IMR-90 (cell line): ENCODE measurements around the gene COL8A1. TPM values are rescaled to one million over a fixed set of nuclear protein-coding genes. Genes with fewer than 3 reads are reported as not detected.

Experiments used
- ATAC-seq: fragments of 200-7000 bp; cut with Tn5 transposase; 2 replicates; pipeline ENCODE4 v1.9.1; 2020; ENCODE audit warnings: low read depth, mild to moderate bottlenecking, moderate library complexity
- BruUV-seq: library from RNA; stranded (reverse); fragments of 400-500 nt; replicated peaks from 2 replicates; lab custom pipeline; 2021; lab: Mats Ljungman, UMichigan
- CTCF ChIA-PET: fragments of 300-600 bp; formaldehyde crosslinking; extraction: SDS; loops from one replicate; lab custom pipeline; 2021; ENCODE audit warnings: antibody characterized with exemption; lab: Yijun Ruan, JAX
- POLR2A ChIA-PET: fragments of 300-600 bp; sonication (Branson Sonifier 250); formaldehyde crosslinking; loops from one replicate; lab custom pipeline; 2022; ENCODE audit warnings: antibody characterized with exemption; ENCODE audit not compliant: unreplicated experiment; lab: Charles Lee
- DNase-seq: peaks from one replicate; pipeline ENCODE4 v3.0.0; 2013
- H2AFZ ChIP-seq: replicated peaks from 2 replicates; pipeline ENCODE3; 2013; ENCODE audit warnings: low read length, mild to moderate bottlenecking; ENCODE audit not compliant: poor library complexity
- H2AK5ac ChIP-seq: 2 replicates; pipeline ENCODE4 v1.6.1; 2013; ENCODE audit warnings: low read depth, low read length, inconsistent platforms
- H2AK9ac ChIP-seq: replicated peaks from 2 replicates; pipeline ENCODE3; 2013; ENCODE audit warnings: mild to moderate bottlenecking, low read depth, low read length, moderate library complexity; ENCODE audit not compliant: poor library complexity
- H2BK120ac ChIP-seq: 2 replicates; pipeline ENCODE4 v1.6.1; 2013; ENCODE audit warnings: low read depth, low read length, inconsistent platforms
- H2BK15ac ChIP-seq: 3 replicates; pipeline ENCODE4 v1.6.1; 2013; ENCODE audit warnings: low read depth, low read length, inconsistent platforms
- H2BK20ac ChIP-seq: 2 replicates; pipeline ENCODE4 v1.6.1; 2013; ENCODE audit warnings: low read depth, mild to moderate bottlenecking, inconsistent platforms, low read length, moderate library complexity
- H2BK5ac ChIP-seq: 2 replicates; pipeline ENCODE4 v1.6.1; 2013; ENCODE audit warnings: mild to moderate bottlenecking, low read depth, low read length, inconsistent platforms; ENCODE audit not compliant: poor library complexity, severe bottlenecking
- H3K14ac ChIP-seq: replicated peaks from 2 replicates; pipeline ENCODE4 v1.6.1; 2013; ENCODE audit warnings: low read depth, low read length, inconsistent platforms
- H3K18ac ChIP-seq: 2 replicates; pipeline ENCODE4 v1.6.1; 2013; ENCODE audit warnings: low read depth, low read length, control low read depth
- H3K23ac ChIP-seq: 2 replicates; pipeline ENCODE4 v1.6.1; 2013; ENCODE audit warnings: low read depth, low read length, inconsistent platforms
- H3K27ac ChIP-seq: 2 replicates; pipeline ENCODE4 v1.5.1; 2013; ENCODE audit warnings: mild to moderate bottlenecking, control low read depth, low read length; ENCODE audit not compliant: insufficient read depth
- H3K27me3 ChIP-seq: 2 replicates; pipeline ENCODE4 v1.6.1; 2013; ENCODE audit warnings: low read length; ENCODE audit not compliant: control insufficient read depth, insufficient read depth
- H3K36me3 ChIP-seq: 2 replicates; pipeline ENCODE4 v1.6.1; 2013; ENCODE audit warnings: low read length, mixed read lengths; ENCODE audit not compliant: control insufficient read depth, insufficient read depth
- H3K4ac ChIP-seq: 2 replicates; pipeline ENCODE4 v1.6.1; 2013; ENCODE audit warnings: low read depth, low read length, inconsistent platforms
- H3K4me1 ChIP-seq: 2 replicates; pipeline ENCODE4 v1.6.1; 2013; ENCODE audit warnings: low read length, mixed read lengths; ENCODE audit not compliant: control insufficient read depth, insufficient read depth
- H3K4me2 ChIP-seq: 2 replicates; pipeline ENCODE4 v1.6.1; 2013; ENCODE audit warnings: low read depth, mild to moderate bottlenecking, control low read depth, low read length, moderate library complexity
- H3K4me3 ChIP-seq: 2 replicates; pipeline ENCODE4 v1.5.1; 2013; ENCODE audit warnings: low read depth, mild to moderate bottlenecking, control low read depth, low read length, moderate library complexity; ENCODE audit not compliant: insufficient read depth
- H3K56ac ChIP-seq: 2 replicates; pipeline ENCODE4 v1.6.1; 2013; ENCODE audit warnings: low read length, inconsistent platforms; ENCODE audit not compliant: insufficient read depth; ENCODE audit errors: extremely low read depth
- H3K79me1 ChIP-seq, 2 experiments: 2 replicates each; pipeline ENCODE4 v1.6.1; 2013; ENCODE audit warnings: low read length in 2 of 2, inconsistent platforms in 1 of 2, low read depth in 1 of 2
- H3K9ac ChIP-seq: 2 replicates; pipeline ENCODE4 v1.6.1; 2013; ENCODE audit warnings: low read depth, low read length, control low read depth
- H3K9me1 ChIP-seq: 2 replicates; pipeline ENCODE4 v1.6.1; 2013; ENCODE audit warnings: low read length, inconsistent platforms; ENCODE audit not compliant: insufficient read depth
- H3K9me3 ChIP-seq: 2 replicates; pipeline ENCODE4 v1.6.1; 2013; ENCODE audit warnings: low read length; ENCODE audit not compliant: control insufficient read depth, insufficient read depth
- H4K20me1 ChIP-seq: 2 replicates; pipeline ENCODE4 v1.6.1; 2013; ENCODE audit warnings: low read length, inconsistent platforms; ENCODE audit not compliant: insufficient read depth
- H4K5ac ChIP-seq: 2 replicates; pipeline ENCODE4 v1.6.1; 2013; ENCODE audit warnings: mild to moderate bottlenecking, low read depth, low read length, control low read depth
- H4K8ac ChIP-seq, 2 experiments: 2 replicates each; pipeline ENCODE4 v1.6.1; 2013; ENCODE audit warnings: low read depth in 2 of 2, low read length in 2 of 2, control low read depth in 1 of 2, inconsistent platforms in 1 of 2
- H4K91ac ChIP-seq: 2 replicates; pipeline ENCODE4 v1.6.1; 2013; ENCODE audit warnings: low read depth, low read length, inconsistent platforms; ENCODE audit not compliant: insufficient read depth
- BHLHE40 ChIP-seq: fragments of 150-350 bp; IDR thresholded peaks from 2 replicates; pipeline ENCODE4 v1.6.1; 2016; ENCODE audit warnings: mild to moderate bottlenecking, low read depth, low read length
- CHD1 ChIP-seq: IDR thresholded peaks from 2 replicates; pipeline ENCODE4 v1.6.1; 2012; ENCODE audit warnings: low read depth, low read length, improper control_type of control experiment
- ELK1 ChIP-seq: fragments of 150-350 bp; IDR thresholded peaks from 2 replicates; pipeline ENCODE4 v1.6.1; 2016; ENCODE audit warnings: low read depth, mild to moderate bottlenecking, low read length, moderate library complexity, borderline replicate concordance
- MAZ ChIP-seq: IDR thresholded peaks from 2 replicates; pipeline ENCODE4 v1.6.1; 2012; ENCODE audit warnings: low read depth, mild to moderate bottlenecking, low read length, improper control_type of control experiment, moderate library complexity, borderline replicate concordance
- NFE2L2 ChIP-seq: fragments of 150-350 bp; IDR thresholded peaks from 2 replicates; pipeline ENCODE4 v1.6.1; 2016; ENCODE audit warnings: low read depth, mild to moderate bottlenecking, low read length
- RCOR1 ChIP-seq: IDR thresholded peaks from 2 replicates; pipeline ENCODE4 v1.6.1; 2012; ENCODE audit warnings: mild to moderate bottlenecking, low read length, improper control_type of control experiment; ENCODE audit not compliant: insufficient replicate concordance
- RFX5 ChIP-seq: IDR thresholded peaks from 2 replicates; pipeline ENCODE4 v1.8.0; 2012; ENCODE audit warnings: low read depth, mild to moderate bottlenecking, low read length, moderate library complexity
- WGBS, 2 experiments: methylation state at CpG; one replicate each; pipeline versions ENCODE4 v1.1.5 to v1.1.7; 2013; ENCODE audit warnings: missing lambda C conversion rate in 2 of 2; ENCODE audit not compliant: insufficient read length in 1 of 2; ENCODE audit errors: extremely low coverage in 2 of 2; 5-methylcytosine and 5-hydroxymethylcytosine counted together
- dilution Hi-C: fragments of 300-500 bp; cut with HindIII; formaldehyde crosslinking; loops from one replicate; pipeline ENCODE4 v1.14.3; 2018; ENCODE audit warnings: low sequenced_read_pairs; ENCODE audit not compliant: unreplicated experiment
- in situ Hi-C: fragments of 300-500 bp; cut with MboI; formaldehyde crosslinking; loops from 3 replicates; pipeline ENCODE4 v1.14.3; 2019; ENCODE audit warnings: low sequenced_read_pairs, inconsistent platforms, mixed read lengths
- intact Hi-C: fragments of 100-400 bp; cut with micrococcal nuclease; formaldehyde crosslinking; loops from 2 replicates; pipeline ENCODE4 v1.10.0; 2022
- polyA plus RNA-seq, 3 experiments: library from polyadenylated mRNA; depleted of rRNA; stranded (reverse); fragments of >200 nt; gene quantifications; 2 replicates each; pipeline ENCODE4 v1.2.3, GENCODE V29; 2012; ENCODE audit warnings: low replicate concordance in 1 of 3
- total RNA-seq: library from RNA; depleted of rRNA; stranded (reverse); fragments of >200 nt; gene quantifications from 2 replicates; pipeline ENCODE4 v1.2.3, GENCODE V29; 2012
- TF ChIP-seq, protein P1 (sequence below): fragments of 150-350 bp; IDR thresholded peaks from 2 replicates; pipeline ENCODE4 v1.6.1; 2017; ENCODE audit warnings: mild to moderate bottlenecking, antibody characterized with exemption, low read length, low read depth

Gene COL8A1
- total and polyA plus RNA-seq, 2 of the 4 experiments (the other 2 are of a cell fraction): 119 to 151 TPM

DNA sequence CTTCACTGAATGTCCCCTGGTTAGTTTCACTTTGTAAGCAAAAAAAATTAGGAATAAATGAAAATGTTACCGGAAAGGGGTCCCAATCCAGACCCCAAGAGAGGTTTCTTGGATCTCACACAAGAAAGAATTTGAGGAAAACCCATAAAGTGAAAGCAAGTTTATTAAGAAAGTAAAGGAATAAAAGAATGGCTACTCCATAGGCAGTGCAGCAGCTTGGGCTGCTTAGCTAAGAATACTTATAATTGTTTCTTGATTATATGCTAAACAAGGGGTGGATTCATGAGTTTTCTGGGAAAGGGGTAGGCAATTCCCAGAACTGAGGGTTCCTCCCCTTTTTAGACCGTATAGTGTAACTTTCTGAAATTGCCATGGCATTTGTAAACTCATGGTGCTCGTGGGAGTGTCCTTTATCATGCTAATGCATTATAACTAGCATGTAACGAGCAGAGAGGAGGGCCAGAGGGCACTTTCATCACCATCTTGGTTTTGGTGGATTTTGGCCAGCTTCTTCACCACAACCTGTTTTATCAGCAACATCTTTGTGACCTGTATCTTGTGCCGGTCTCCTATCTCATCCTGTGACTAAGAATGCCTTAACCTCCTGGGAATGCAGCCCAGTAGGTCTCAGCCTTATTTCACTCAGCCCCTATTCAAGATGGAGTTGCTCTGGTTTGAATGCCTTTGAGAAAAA lies 138.3 kb downstream of the COL8A1 start:
- Histone ChIP-seq H3K36me3 (peaks cover 4% of the 10 kb centered on the region), H2AK5ac (no peak overlapping the region), H3K79me1 (peaks cover 0 to 10% of the 10 kb centered on the region in 2 experiments; a peak in 1 of 4 replicates), H2BK15ac (no peak overlapping the region), H4K91ac (no peak overlapping the region; the same call in 1 of the 2 replicates), H2BK120ac (no peak overlapping the region), H3K27ac (no peak overlapping the region), H3K14ac (0 out of 2 replicates have a peak overlapping the region, but pooled peaks have one; percentile 40), H3K18ac (no peak overlapping the region), H2AFZ (no peak overlapping the region), H4K20me1 (no peaks in the 10 kb centered on the region), H4K8ac (no peak overlapping the region), H3K4me2 (peak overlapping the region; percentile 59; the same call in 1 of the 2 replicates), H3K9me1 (peaks cover 14% of the 10 kb centered on the region), H3K9me3 (no peaks in the 10 kb centered on the region), H3K56ac (no peak overlapping the region), H2BK20ac (no peak overlapping the region), H3K4me3 (no peak overlapping the region), H2AK9ac (no peak overlapping the region), H3K4me1 (peaks cover 17% of the 10 kb centered on the region; the same call in 1 of the 2 replicates), H3K23ac (no peak overlapping the region), H3K4ac (no peak overlapping the region), H3K27me3 (no peaks in the 10 kb centered on the region), H3K9ac (no peak overlapping the region), H2BK5ac (no peak overlapping the region), H4K5ac (no peak overlapping the region)
- intact Hi-C loops (no loop called here), dilution Hi-C loops (no loop called here), in situ Hi-C loops (no loop called here)
- no TSS peak for BruUV-seq
- TF ChIP-seq RFX5 (no peak), ELK1 (no peak), BHLHE40 (peak; percentile 32; the same call in 1 of the 2 replicates), CHD1 (no peak), MAZ (no peak), NFE2L2 (no peak), RCOR1 (no peak)
- TF ChIP-seq, protein P1, sequence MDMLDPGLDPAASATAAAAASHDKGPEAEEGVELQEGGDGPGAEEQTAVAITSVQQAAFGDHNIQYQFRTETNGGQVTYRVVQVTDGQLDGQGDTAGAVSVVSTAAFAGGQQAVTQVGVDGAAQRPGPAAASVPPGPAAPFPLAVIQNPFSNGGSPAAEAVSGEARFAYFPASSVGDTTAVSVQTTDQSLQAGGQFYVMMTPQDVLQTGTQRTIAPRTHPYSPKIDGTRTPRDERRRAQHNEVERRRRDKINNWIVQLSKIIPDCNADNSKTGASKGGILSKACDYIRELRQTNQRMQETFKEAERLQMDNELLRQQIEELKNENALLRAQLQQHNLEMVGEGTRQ: no peak
- CTCF ChIA-PET: interaction anchor here (0.5 kb wide), 1 partner anchor 11 kb away, joined by 3 read pairs; no protein-coding TSS in a partner anchor
- ATAC-seq: no peak
- DNase-seq: peak; percentile 32
- POLR2A ChIA-PET: no interaction called here
- WGBS, 2 experiments: 63% methylated on average over 2 of the region's 5 CpGs; no CpG with 5 or more reads in 1 of the 2 experiments
